Esophagus muscularis mucosa (tissue), 4 donors: ENCODE measurements around the gene CAP2. TPM values are rescaled to one million over a fixed set of nuclear protein-coding genes. Genes with fewer than 3 reads are reported as not detected.

Experiments used
- DNase-seq: peaks from one replicate; pipeline ENCODE4 v3.0.0-alpha.2; 2017; ENCODE audit errors: extremely low spot score
- H3K27ac ChIP-seq, 4 donors: fragments of 200-600 bp; sonication (generic); replicated peaks in 1 of 4; 1 replicate in 3 of 4; 2 replicates in 1 of 4; pipeline ENCODE4 v1.5.1; 2016 to 2019; ENCODE audit warnings: mild to moderate bottlenecking in 1 of 4
- H3K27me3 ChIP-seq, 4 donors: fragments of 200-600 bp; sonication (generic); one replicate each; pipeline versions ENCODE4 v1.5.1 to v1.6.0; 2016 to 2019
- H3K36me3 ChIP-seq, 4 donors: fragments of 200-600 bp; sonication (generic); one replicate each; pipeline ENCODE4 v1.5.1; 2016 to 2019
- H3K4me1 ChIP-seq, 4 donors: fragments of 200-600 bp; sonication (generic); one replicate each; pipeline ENCODE4 v1.5.1; 2016 to 2019
- H3K4me3 ChIP-seq, 4 donors: fragments of 200-600 bp; sonication (generic); 1 replicate in 2 of 4; 2 replicates in 2 of 4; pipeline ENCODE4 v1.5.1; 2016 to 2019; ENCODE audit warnings: mild to moderate bottlenecking in 4 of 4, moderate library complexity in 1 of 4
- H3K9me3 ChIP-seq, 4 donors: fragments of 200-600 bp; sonication (generic); 1 replicate in 3 of 4; 2 replicates in 1 of 4; pipeline ENCODE4 v1.5.1; 2016 to 2019
- CTCF ChIP-seq, 3 experiments: fragments of 200-600 bp in 2 of 3; fragments of 450-650 bp in 1 of 3; sonication (generic) in 2 of 3; IDR thresholded peaks; one replicate each; pipeline ENCODE4 v1.5.1; 2017 to 2019; ENCODE audit warnings: antibody characterized with exemption in 3 of 3, mild to moderate bottlenecking in 2 of 3, moderate library complexity in 1 of 3
- EP300 ChIP-seq: sonication (generic); formaldehyde crosslinking; IDR thresholded peaks from one replicate; pipeline ENCODE4 v1.6.1; 2017; ENCODE audit warnings: antibody characterized with exemption
- POLR2A ChIP-seq: fragments of 450-650 bp; IDR thresholded peaks from one replicate; pipeline ENCODE4 v1.6.1; 2017; ENCODE audit warnings: antibody characterized with exemption, moderate library complexity, mild to moderate bottlenecking, low read depth
- POLR2AphosphoS5 ChIP-seq, 2 donors: sonication (generic); formaldehyde crosslinking; IDR thresholded peaks; one replicate each; pipeline ENCODE4 v1.6.1; 2017; ENCODE audit warnings: antibody characterized with exemption in 2 of 2
- WGBS: methylation state at CpG from one replicate; pipeline ENCODE4 v1.1.5; 2018; 5-methylcytosine and 5-hydroxymethylcytosine counted together
- intact Hi-C: fragments of 100-400 bp; cut with DNase I; formaldehyde crosslinking; loops from one replicate; pipeline ENCODE4 v1.15.1; 2023
- small RNA-seq, 3 donors: library from RNA; depleted of rRNA; stranded (forward); fragments of <200 nt; gene quantifications; one replicate each; pipeline ENCODE3, GENCODE V24; 2016
- total RNA-seq, 4 donors: library from RNA; depleted of rRNA; stranded (reverse); fragments of >200 nt; gene quantifications; one replicate each; pipeline versions ENCODE4 v1.1.0 to v1.2.1, GENCODE V29; 2016

Gene CAP2
- total RNA-seq, 4 donors from 2014 or later: 38.3 to 55.6 (median 55.1) TPM

GRCh38 chr6:17606606-17607005, 213.2 kb downstream of the CAP2 start:
- 94% methylated on average over 4 of the region's 4 CpGs for whole genome bisulfite sequencing
- H3K9me3 ChIP-seq: no peaks in the 10 kb centered on the region
- intact Hi-C loops: loop anchor here (10.0 kb wide), 1 partner anchor 98 kb away; the partner anchor contains the start of gene NUP153
- no peak for TF ChIP-seq CTCF (IDR thresholded peaks at IDR 0.05)
- TF ChIP-seq EP300: no peak
- no peak for TF ChIP-seq POLR2AphosphoS5 (IDR thresholded peaks at IDR 0.05)
- TF ChIP-seq POLR2A: no peak
- no peak overlapping the region for H3K27ac ChIP-seq
- H3K4me3 ChIP-seq: no peak overlapping the region
- no peaks in the 10 kb centered on the region for H3K27me3 ChIP-seq
- no peak for DNase-seq
- H3K36me3 ChIP-seq: peaks cover 8 to 71% (median 40%) of the 10 kb centered on the region in 4 donors
- H3K4me1 ChIP-seq: peaks cover 7 to 21% (median 14%) of the 10 kb centered on the region in 4 donors

Small RNA genes lying within 50 kb of the gene (small RNA-seq; reads per million reads assigned to genes)
- 0 reads per million in 3 donors for gene SUMO2P13

Other genes starting within 250 kb of the CAP2 start
- gene RBM24, start 112.2 kb upstream of the CAP2 start, total RNA-seq: 10 to 100 TPM; 10.9 to 25.5 (median 20.9) TPM
- gene FAM8A1, start 206.7 kb downstream of the CAP2 start, total RNA-seq: 10 to 100 TPM; 36.8 to 58.8 (median 40.9) TPM